H1 (cell line): ENCODE results near the gene WDR90. TPM values are rescaled to one million over a fixed set of nuclear protein-coding genes. Genes with fewer than 3 reads are reported as not detected.
A peak's percentile ranks its signal among the peaks of the same experiment; 100 is the strongest.

Experiments used
- CTCF ChIA-PET: fragments of 300-600 bp; sonication (Branson Sonifier 250); formaldehyde crosslinking; loops from one replicate; lab custom pipeline; 2021; ENCODE audit not compliant: partially characterized antibody; lab: Charles Lee
- POLR2A ChIA-PET: fragments of 300-600 bp; sonication (Branson Sonifier 250); formaldehyde crosslinking; loops from one replicate; lab custom pipeline; 2021; ENCODE audit warnings: inconsistent platforms; ENCODE audit not compliant: partially characterized antibody; lab: Charles Lee
- DNase-seq, 2 experiments: peaks; one replicate each; pipeline versions ENCODE4 v3.0.0 to v3.0.0-alpha.2; 2010 to 2022; ENCODE audit warnings: low spot score in 2 of 2, low read depth in 1 of 2, mixed read lengths in 1 of 2
- FAIRE-seq: peaks from 2 replicates; lab custom pipeline; 2011; peaks lifted over from hg19 to GRCh38; lab: Jason Lieb, UNC
- H2AFZ ChIP-seq: 2 replicates; pipeline ENCODE4 v1.8.1; 2012; ENCODE audit warnings: low read length, inconsistent platforms
- H2AK5ac ChIP-seq: 2 replicates; pipeline ENCODE4 v1.6.1; 2013; ENCODE audit warnings: low read depth, low read length
- H2BK120ac ChIP-seq: replicated peaks from 2 replicates; pipeline ENCODE3; 2013; ENCODE audit warnings: low read depth, low read length, inconsistent platforms
- H2BK12ac ChIP-seq: 2 replicates; pipeline ENCODE4 v1.6.1; 2013; ENCODE audit warnings: low read depth, low read length
- H2BK15ac ChIP-seq: 2 replicates; pipeline ENCODE4 v1.6.1; 2013; ENCODE audit warnings: low read length
- H2BK20ac ChIP-seq: 2 replicates; pipeline ENCODE4 v1.6.1; 2013; ENCODE audit warnings: low read length
- H2BK5ac ChIP-seq: 2 replicates; pipeline ENCODE4 v1.6.1; 2013; ENCODE audit warnings: low read depth, low read length
- H3K14ac ChIP-seq: 2 replicates; pipeline ENCODE4 v1.6.1; 2013; ENCODE audit warnings: inconsistent platforms; ENCODE audit not compliant: insufficient read length
- H3K18ac ChIP-seq: 2 replicates; pipeline ENCODE4 v1.6.1; 2013; ENCODE audit warnings: low read length; ENCODE audit errors: extremely low read depth
- H3K23ac ChIP-seq: 2 replicates; pipeline ENCODE4 v1.6.1; 2013; ENCODE audit warnings: inconsistent platforms; ENCODE audit not compliant: insufficient read length
- H3K23me2 ChIP-seq: 2 replicates; pipeline ENCODE4 v1.6.1; 2013; ENCODE audit warnings: low read depth, low read length
- H3K27ac ChIP-seq: 2 replicates; pipeline ENCODE4 v1.6.1; 2011; ENCODE audit warnings: low read depth, low read length, inconsistent platforms
- H3K27me3 ChIP-seq, 4 experiments: replicated peaks in 1 of 4; 1 replicate in 1 of 4; 2 replicates in 3 of 4; pipeline versions ENCODE4 v1.6.1 to v1.8.1; 2011 to 2013; ENCODE audit warnings: low read length in 3 of 4, mild to moderate bottlenecking in 3 of 4, inconsistent platforms in 2 of 4, mixed read lengths in 2 of 4, moderate library complexity in 1 of 4; ENCODE audit not compliant: control insufficient read depth in 3 of 4, insufficient read depth in 3 of 4; ENCODE audit errors: extremely low read depth in 1 of 4
- H3K36me3 ChIP-seq, 4 experiments: 2 replicates each; pipeline versions ENCODE4 v1.6.1 to v1.8.1; 2011 to 2013; ENCODE audit warnings: mild to moderate bottlenecking in 4 of 4, low read length in 3 of 4, moderate library complexity in 2 of 4, control low read depth in 1 of 4, inconsistent platforms in 1 of 4; ENCODE audit not compliant: insufficient read depth in 4 of 4, control insufficient read depth in 2 of 4
- H3K4ac ChIP-seq: replicated peaks from 2 replicates; pipeline ENCODE3; 2013; ENCODE audit warnings: low read length, low read depth, mixed read lengths, inconsistent platforms; ENCODE audit not compliant: insufficient read length
- H3K4me1 ChIP-seq, 4 experiments: replicated peaks in 1 of 4; 1 replicate in 1 of 4; 2 replicates in 3 of 4; pipeline versions ENCODE4 v1.6.1 to v1.8.1; 2011 to 2013; ENCODE audit warnings: low read length in 3 of 4, inconsistent platforms in 2 of 4, mixed read lengths in 1 of 4; ENCODE audit not compliant: insufficient read depth in 4 of 4, control insufficient read depth in 3 of 4
- H3K4me2 ChIP-seq, 2 experiments: 2 replicates each; pipeline versions ENCODE4 v1.6.1 to v1.8.1; 2011 to 2013; ENCODE audit warnings: low read depth in 2 of 2, low read length in 2 of 2, control low read depth in 1 of 2, inconsistent platforms in 1 of 2, mild to moderate bottlenecking in 1 of 2; ENCODE audit not compliant: insufficient read depth in 1 of 2
- H3K4me3 ChIP-seq, 4 experiments: fragments of 200-600, 300-600 bp in 1 of 4; sonication (generic), shearing (Covaris generic), sonication (Bioruptor Twin) in 1 of 4; 2 replicates each; pipeline versions ENCODE4 v1.5.1 to v1.8.1; 2011 to 2016; ENCODE audit warnings: low read length in 4 of 4, low read depth in 3 of 4, control low read depth in 2 of 4, inconsistent platforms in 2 of 4, mild to moderate bottlenecking in 2 of 4, mixed read lengths in 1 of 4, moderate library complexity in 1 of 4; ENCODE audit not compliant: insufficient read depth in 2 of 4; ENCODE audit errors: extremely low read depth in 1 of 4
- H3K56ac ChIP-seq: replicated peaks from 2 replicates; pipeline ENCODE3; 2013; ENCODE audit warnings: low read depth, mild to moderate bottlenecking, mixed read lengths, low read length, inconsistent platforms; ENCODE audit not compliant: insufficient read length
- H3K79me1 ChIP-seq: 2 replicates; pipeline ENCODE4 v1.6.1; 2013; ENCODE audit warnings: low read depth, low read length, control low read depth
- H3K79me2 ChIP-seq, 2 experiments: 2 replicates each; pipeline versions ENCODE4 v1.6.1 to v1.8.1; 2012 to 2013; ENCODE audit warnings: low read length in 2 of 2, mild to moderate bottlenecking in 2 of 2, inconsistent platforms in 1 of 2; ENCODE audit not compliant: insufficient read depth in 2 of 2, control insufficient read depth in 1 of 2
- H3K9ac ChIP-seq, 4 experiments: replicated peaks in 1 of 4; 1 replicate in 1 of 4; 2 replicates in 3 of 4; pipeline versions ENCODE4 v1.6.1 to v1.8.1; 2011 to 2013; ENCODE audit warnings: low read depth in 3 of 4, low read length in 3 of 4, control low read depth in 2 of 4, mild to moderate bottlenecking in 2 of 4, moderate library complexity in 2 of 4, inconsistent platforms in 1 of 4; ENCODE audit errors: extremely low read depth in 1 of 4
- H3K9me3 ChIP-seq, 2 experiments: 2 replicates each; pipeline versions ENCODE4 v1.6.1 to v1.8.1; 2012 to 2013; ENCODE audit warnings: mild to moderate bottlenecking in 2 of 2, moderate library complexity in 2 of 2, control low read depth in 1 of 2, inconsistent platforms in 1 of 2, low read depth in 1 of 2, low read length in 1 of 2, mixed read lengths in 1 of 2; ENCODE audit not compliant: insufficient read depth in 2 of 2
- H4K20me1 ChIP-seq, 2 experiments: replicated peaks in 1 of 2; 2 replicates each; pipeline versions ENCODE3 to v1.8.1; 2011 to 2013; ENCODE audit warnings: inconsistent platforms in 2 of 2, low read length in 2 of 2, mild to moderate bottlenecking in 1 of 2; ENCODE audit not compliant: insufficient read depth in 2 of 2, control insufficient read depth in 1 of 2
- H4K5ac ChIP-seq: 2 replicates; pipeline ENCODE4 v1.6.1; 2013; ENCODE audit warnings: low read length, low read depth, mixed read lengths, inconsistent platforms; ENCODE audit not compliant: insufficient read length
- H4K8ac ChIP-seq: 2 replicates; pipeline ENCODE4 v1.8.0; 2013; ENCODE audit warnings: mild to moderate bottlenecking, moderate library complexity, low read length, inconsistent platforms; ENCODE audit not compliant: insufficient read depth; ENCODE audit errors: extremely low read depth
- H4K91ac ChIP-seq: replicated peaks from 2 replicates; pipeline ENCODE3; 2013; ENCODE audit warnings: low read length, mixed read lengths, inconsistent platforms; ENCODE audit not compliant: insufficient read length
- BACH1 ChIP-seq: IDR thresholded peaks from 2 replicates; pipeline ENCODE4 v1.6.1; 2012; ENCODE audit warnings: low read length, improper control_type of control experiment
- CHD1 ChIP-seq: IDR thresholded peaks from 2 replicates; pipeline ENCODE4 v1.6.1; 2012; ENCODE audit warnings: low read depth, low read length, improper control_type of control experiment
- EP300 ChIP-seq, 2 experiments: IDR thresholded peaks; 1 replicate in 1 of 2; 2 replicates in 1 of 2; pipeline ENCODE4 v1.6.1; 2011 to 2012; ENCODE audit warnings: low read depth in 2 of 2, low read length in 2 of 2, mild to moderate bottlenecking in 2 of 2, borderline replicate concordance in 1 of 2, inconsistent platforms in 1 of 2, moderate library complexity in 1 of 2
- HDAC6 ChIP-seq: IDR thresholded peaks from one replicate; pipeline ENCODE4 v1.7.1; 2012; ENCODE audit warnings: low read depth, mild to moderate bottlenecking, inconsistent platforms, low read length, moderate library complexity
- JUND ChIP-seq: IDR thresholded peaks from 2 replicates; pipeline ENCODE4 v1.6.1; 2011; ENCODE audit warnings: mild to moderate bottlenecking, improper control_type of control experiment, low read length
- MAFK ChIP-seq: IDR thresholded peaks from 2 replicates; pipeline ENCODE4 v1.6.1; 2012; ENCODE audit warnings: low read depth, mild to moderate bottlenecking, improper control_type of control experiment, low read length
- NANOG ChIP-seq: IDR thresholded peaks from 2 replicates; pipeline ENCODE4 v1.6.1; 2011; ENCODE audit warnings: low read length, low read depth, mild to moderate bottlenecking, inconsistent platforms; ENCODE audit not compliant: insufficient read depth, poor library complexity, severe bottlenecking
- POU5F1 ChIP-seq: IDR thresholded peaks from 2 replicates; pipeline ENCODE4 v1.6.1; 2011; ENCODE audit warnings: low read depth, mild to moderate bottlenecking, low read length, moderate library complexity
- RAD21 ChIP-seq, 2 experiments: IDR thresholded peaks in 1 of 2; conservative IDR thresholded peaks in 1 of 2; 2 replicates each; pipeline ENCODE4 v1.6.1; 2011; ENCODE audit warnings: low read depth in 2 of 2, low read length in 2 of 2, improper control_type of control experiment in 1 of 2, inconsistent platforms in 1 of 2, mild to moderate bottlenecking in 1 of 2, moderate library complexity in 1 of 2
- SIRT6 ChIP-seq: IDR thresholded peaks from one replicate; pipeline ENCODE4 v1.7.1; 2012; ENCODE audit warnings: low read length, inconsistent platforms
- TBP ChIP-seq: IDR thresholded peaks from 2 replicates; pipeline ENCODE4 v1.6.1; 2011; ENCODE audit warnings: low read depth, low read length, improper control_type of control experiment
- ZNF274 ChIP-seq: IDR thresholded peaks from 2 replicates; pipeline ENCODE4 v1.7.0; 2012; ENCODE audit warnings: low read length, borderline replicate concordance; ENCODE audit errors: extremely low read depth
- WGBS, 2 experiments: shearing (Covaris generic) in 1 of 2; methylation state at CpG; one replicate each; pipeline versions ENCODE4 v1.1.6 to v1.1.7; 2013 to 2015; ENCODE audit warnings: low lambda C conversion rate in 2 of 2, mixed read lengths in 2 of 2, inconsistent platforms in 1 of 2, low coverage in 1 of 2, missing lambda C conversion rate in 1 of 2; ENCODE audit not compliant: insufficient replicate concordance in 2 of 2, insufficient coverage in 1 of 2, insufficient read length in 1 of 2; ENCODE audit errors: extremely low coverage in 1 of 2, missing lambda C conversion rate in 1 of 2; 5-methylcytosine and 5-hydroxymethylcytosine counted together
- polyA plus RNA-seq, 7 experiments: library from polyadenylated mRNA; depleted of rRNA in 3 of 7; stranded (reverse) in 5 of 7; unstranded in 2 of 7; fragments of >200 nt in 5 of 7; fragments of 200-250 nt in 2 of 7; gene quantifications; 1 replicate in 5 of 7; 2 replicates in 1 of 7; 4 replicates in 1 of 7; pipeline versions ENCODE4 v1.2.1 to v1.2.3, GENCODE V29; 2011 to 2013; ENCODE audit warnings: missing spikeins in 2 of 7, mixed read lengths in 2 of 7
- total RNA-seq: library from RNA; stranded (reverse); fragmentation: NEBNext Ultra II Directional; extraction: Animal tissue kit (Norgen Biotek cat#: 25700); gene quantifications from 2 replicates; pipeline ENCODE4 v1.2.1, GENCODE V29; 2021

The WDR90 gene
- total and polyA plus RNA-seq, 2 of the 8 experiments (the other 6 are each of a cell fraction or from before 2014, with no cell fraction given): 24.0 to 47.2 TPM

DNA sequence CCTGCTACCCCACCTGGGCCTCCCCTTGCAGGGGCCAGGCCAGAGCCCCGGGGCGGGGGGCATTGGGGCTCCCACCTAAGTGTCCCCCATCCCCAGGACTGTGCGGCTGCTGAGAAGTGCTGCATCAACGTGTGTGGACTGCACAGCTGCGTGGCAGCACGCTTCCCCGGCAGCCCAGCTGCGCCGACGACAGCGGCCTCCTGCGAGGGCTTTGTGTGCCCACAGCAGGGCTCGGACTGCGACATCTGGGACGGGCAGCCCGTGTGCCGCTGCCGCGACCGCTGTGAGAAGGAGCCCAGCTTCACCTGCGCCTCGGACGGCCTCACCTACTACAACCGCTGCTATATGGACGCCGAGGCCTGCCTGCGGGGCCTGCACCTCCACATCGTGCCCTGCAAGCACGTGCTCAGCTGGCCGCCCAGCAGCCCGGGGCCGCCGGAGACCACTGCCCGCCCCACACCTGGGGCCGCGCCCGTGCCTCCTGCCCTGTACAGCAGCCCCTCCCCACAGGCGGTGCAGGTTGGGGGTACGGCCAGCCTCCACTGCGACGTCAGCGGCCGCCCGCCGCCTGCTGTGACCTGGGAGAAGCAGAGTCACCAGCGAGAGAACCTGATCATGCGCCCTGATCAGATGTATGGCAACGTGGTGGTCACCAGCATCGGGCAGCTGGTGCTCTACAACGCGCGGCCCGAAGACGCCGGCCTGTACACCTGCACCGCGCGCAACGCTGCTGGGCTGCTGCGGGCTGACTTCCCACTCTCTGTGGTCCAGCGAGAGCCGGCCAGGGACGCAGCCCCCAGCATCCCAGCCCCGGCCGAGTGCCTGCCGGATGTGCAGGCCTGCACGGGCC, 16.5 kb upstream of the WDR90 start:
- Histone ChIP-seq H2AK5ac (no peak overlapping the region), H2BK15ac (no peak overlapping the region), H3K9ac (no peak overlapping the region), H3K23me2 (peaks cover 8% of the 10 kb centered on the region; the same call in 1 of the 2 replicates), H3K79me2 (peaks cover 0 to 6% of the 10 kb centered on the region in 2 experiments; a peak in 1 of 4 replicates), H4K91ac (no peak overlapping the region), H3K14ac (no peak overlapping the region), H3K4me1 (peaks cover 0 to 34% (median 25%) of the 10 kb centered on the region in 4 experiments; a peak in 6 of 7 replicates), H3K9me3 (no peaks in the 10 kb centered on the region), H3K4me3 (no peak overlapping the region), H4K8ac (peak overlapping the region; percentile 4), H2BK12ac (no peak overlapping the region), H2AFZ (no peak overlapping the region), H2BK120ac (no peak overlapping the region), H3K27me3 (no peaks in the 10 kb centered on the region), H4K5ac (no peak overlapping the region), H3K27ac (no peak overlapping the region), H2BK20ac (no peak overlapping the region), H3K4me2 (no peak overlapping the region), H3K23ac (no peak overlapping the region), H3K18ac (no peak overlapping the region), H3K4ac (no peak overlapping the region), H4K20me1 (peaks cover 3 to 10% of the 10 kb centered on the region in 2 experiments), H3K36me3 (peaks cover 0 to 21% (median 3%) of the 10 kb centered on the region in 4 experiments; a peak in 4 of 8 replicates), H3K79me1 (no peaks in the 10 kb centered on the region), H3K56ac (no peak overlapping the region), H2BK5ac (no peak overlapping the region)
- 90% methylated on average over 50 of the region's 67 CpGs; no CpG with 5 or more reads in 1 of the 2 experiments for WGBS, 2 experiments
- DNase-seq: no peak
- FAIRE-seq: no peak
- POLR2A ChIA-PET: interaction anchor here (0.7 to 2.2 kb wide), 5 partner anchors 11 to 232 kb away, joined by 3 to 5 read pairs (median 4); no protein-coding TSS in a partner anchor
- CTCF ChIA-PET: interaction anchor here (0.7 kb wide), 1 partner anchor 13 kb away, joined by 3 read pairs; no protein-coding TSS in a partner anchor
- TF ChIP-seq CHD1 (no peak), ZNF274 (no peak), TBP (no peak), EP300 (IDR thresholded peaks at IDR 0.05; ENCODE audit: borderline replicate concordance in 1 of 2, low read depth in 2 of 2, low read length in 2 of 2) (no peak), BACH1 (no peak), POU5F1 (no peak), RAD21 (IDR thresholded peaks at IDR 0.05 in 1 of 2, conservative IDR thresholded peaks at IDR 0.05 in 1 of 2; ENCODE audit: low read depth in 2 of 2, low read length in 2 of 2) (no peak), JUND (no peak), SIRT6 (no peak), NANOG (no peak), MAFK (no peak), HDAC6 (no peak)
